ENCODE results near the gene ATL2. TPM values are rescaled to one million over a fixed set of nuclear protein-coding genes. Genes with fewer than 3 reads are reported as not detected.
"Not testable (repeated sequence)": the region's sequence is repeated elsewhere in the genome, so short reads cannot be mapped to it uniquely, and the experiment has no call there.

The ATL2 gene
- total RNA-seq (2014; rRNA removed; shearing (Covaris generic)) = 95.4 and 104 TPM in 2 replicates

GRCh38 chr2:38377050-38377828 is at the start of gene ATL2:
TSS of gene ATL2 (minus strand) at chr2:38377273. CDS start at chr2:38377260, 13 bp downstream.
- DNase-seq (ENCODE audit: low read depth) = peak; percentile 96

GRCh38 chr2:38423763-38424162 is 46.7 kb upstream of the ATL2 start:
- DNase-seq (ENCODE audit: low read depth) = no peak

- DNase-seq (ENCODE audit: low read depth) = no peak
These were observed 44.4 kb upstream of the ATL2 start for GRCh38 chr2:38421274-38422056.

GRCh38 chr2:38419499-38419898 is 42.4 kb upstream of the ATL2 start:
- DNase-seq (ENCODE audit: low read depth) = no peak

- no peak for DNase-seq (ENCODE audit: low read depth)
These were observed 41.7 kb upstream of the ATL2 start for GRCh38 chr2:38418735-38419134.

GRCh38 chr2:38417745-38418689 is 40.9 kb upstream of the ATL2 start:
- DNase-seq (ENCODE audit: low read depth) = no peak

- DNase-seq (ENCODE audit: low read depth) = peak; percentile 30
These were observed 39.4 kb upstream of the ATL2 start for GRCh38 chr2:38416296-38417036.

- no peak for DNase-seq (ENCODE audit: low read depth)
These were observed 38.7 kb upstream of the ATL2 start for GRCh38 chr2:38415728-38416291.

- no peak for DNase-seq (ENCODE audit: low read depth)
These were observed 38.0 kb upstream of the ATL2 start for GRCh38 chr2:38415023-38415422.

GRCh38 chr2:38412235-38412871 is 35.3 kb upstream of the ATL2 start:
- not testable (repeated sequence) for DNase-seq (ENCODE audit: low read depth)

GRCh38 chr2:38409156-38410102 is 32.4 kb upstream of the ATL2 start:
- no peak for DNase-seq (ENCODE audit: low read depth)

- no peak for DNase-seq (ENCODE audit: low read depth)
These were observed 30.1 kb upstream of the ATL2 start for GRCh38 chr2:38407111-38407682.

GRCh38 chr2:38406597-38407110 is 29.6 kb upstream of the ATL2 start:
- DNase-seq (ENCODE audit: low read depth) = peak; percentile 95

GRCh38 chr2:38405917-38406596 is 29.0 kb upstream of the ATL2 start:
- DNase-seq (ENCODE audit: low read depth) = no peak

- no peak for DNase-seq (ENCODE audit: low read depth)
These were observed 23.4 kb upstream of the ATL2 start for GRCh38 chr2:38400513-38400912.

- DNase-seq (ENCODE audit: low read depth) = no peak
These were observed 21.7 kb upstream of the ATL2 start for GRCh38 chr2:38398739-38399138.

- peak; percentile 97 for DNase-seq (ENCODE audit: low read depth)
These were observed 17.8 kb upstream of the ATL2 start for GRCh38 chr2:38394903-38395341.

- peak; percentile 65 for DNase-seq (ENCODE audit: low read depth)
These were observed 17.0 kb upstream of the ATL2 start for GRCh38 chr2:38394041-38394440.
